Lung (tissue), 12 donors: ENCODE measurements around the gene GOLGA7B. TPM values are rescaled to one million over a fixed set of nuclear protein-coding genes. Genes with fewer than 3 reads are reported as not detected.
"Not testable (repeated sequence)": the region's sequence is repeated elsewhere in the genome, so short reads cannot be mapped to it uniquely, and the experiment has no call there.

Experiments used
- ATAC-seq: fragments of 200-7000 bp; cut with Tn5 transposase; one replicate; pipeline ENCODE4 v1.9.1; 2020; ENCODE audit warnings: moderate number of reproducible peaks; ENCODE audit not compliant: insufficient read depth, low FRiP score
- DNase-seq, 3 donors: peaks; one replicate each; pipeline ENCODE4 v3.0.0-alpha.2; 2013 to 2017
- H3K27ac ChIP-seq, 2 donors: one replicate each; pipeline ENCODE4 v1.5.1; 2013; ENCODE audit warnings: mild to moderate bottlenecking in 2 of 2, moderate library complexity in 2 of 2, control low read depth in 1 of 2, inconsistent platforms in 1 of 2, low read depth in 1 of 2, low read length in 1 of 2
- H3K27me3 ChIP-seq, 3 donors: one replicate each; pipeline ENCODE4 v1.5.1; 2013; ENCODE audit warnings: low read length in 2 of 3; ENCODE audit not compliant: control insufficient read depth in 3 of 3, insufficient read depth in 3 of 3
- H3K36me3 ChIP-seq, 4 donors: one replicate each; pipeline ENCODE4 v1.5.1; 2013; ENCODE audit warnings: low read length in 4 of 4, mild to moderate bottlenecking in 1 of 4, moderate library complexity in 1 of 4; ENCODE audit not compliant: control insufficient read depth in 4 of 4, insufficient read depth in 4 of 4
- H3K4me1 ChIP-seq, 5 donors: one replicate each; pipeline ENCODE4 v1.5.1; 2013; ENCODE audit warnings: low read length in 5 of 5, mild to moderate bottlenecking in 2 of 5, moderate library complexity in 1 of 5; ENCODE audit not compliant: control insufficient read depth in 5 of 5, insufficient read depth in 5 of 5
- H3K4me3 ChIP-seq: one replicate; pipeline ENCODE4 v1.5.1; 2013; ENCODE audit warnings: mild to moderate bottlenecking, control low read depth, moderate library complexity
- H3K9ac ChIP-seq, 2 donors: one replicate each; pipeline ENCODE4 v1.5.1; 2013; ENCODE audit warnings: low read length in 2 of 2, control low read depth in 1 of 2; ENCODE audit not compliant: insufficient read depth in 1 of 2
- H3K9me3 ChIP-seq, 4 donors: one replicate each; pipeline ENCODE4 v1.5.1; 2013; ENCODE audit warnings: low read length in 3 of 4, mild to moderate bottlenecking in 1 of 4, moderate library complexity in 1 of 4; ENCODE audit not compliant: control insufficient read depth in 4 of 4, insufficient read depth in 3 of 4
- whole genome bisulfite sequencing, 2 donors: extraction: QIAGEN DNeasy Blood & Tissue Kit; methylation state at CpG; one replicate each; pipeline ENCODE4 v1.1.7; 2013; 5-methylcytosine and 5-hydroxymethylcytosine counted together
- polyA plus RNA-seq, 2 donors: library from polyadenylated mRNA; stranded (reverse); fragments of 200-250 nt; gene quantifications; one replicate each; pipeline ENCODE4 v1.2.1, GENCODE V29; 2013
- total RNA-seq, 2 donors: library from RNA; depleted of rRNA in 1 of 2; stranded (reverse); fragments of >200 nt in 1 of 2; gene quantifications; one replicate each; pipeline ENCODE4 v1.2.1, GENCODE V29; 2014 to 2021
- TF ChIP-seq, protein P1 (sequence below): IDR thresholded peaks from 2 replicates; pipeline ENCODE4 v1.5.1; 2012; ENCODE audit warnings: mild to moderate bottlenecking; ENCODE audit errors: control extremely low read depth, extremely low read depth
- donor health status: control.
- donor health status: control.
- donor health status: Bipolar disorder and iron deficiency.
- donor health status: healthy.
- donor health status: DM: yes; HTN: yes; CAD: no.

GOLGA7B gene
- total and polyA plus RNA-seq, 4 donors, result 0.23 to 1.2 (median 0.74) TPM

GRCh38 chr10:97838091-97838490 is 11.6 kb upstream of the GOLGA7B start:
- Histone ChIP-seq H3K9ac (no peak overlapping the region), H3K36me3 (no peaks in the 10 kb centered on the region), H3K4me1 (peaks cover 0 to 6% (median 0%) of the 10 kb centered on the region in 5 donors), H3K27me3 (peaks cover 0 to 5% (median 2%) of the 10 kb centered on the region in 3 donors), H3K9me3 (no peaks in the 10 kb centered on the region), H3K4me3 (no peak overlapping the region), H3K27ac (no peak overlapping the region)
- TF ChIP-seq, protein P1, sequence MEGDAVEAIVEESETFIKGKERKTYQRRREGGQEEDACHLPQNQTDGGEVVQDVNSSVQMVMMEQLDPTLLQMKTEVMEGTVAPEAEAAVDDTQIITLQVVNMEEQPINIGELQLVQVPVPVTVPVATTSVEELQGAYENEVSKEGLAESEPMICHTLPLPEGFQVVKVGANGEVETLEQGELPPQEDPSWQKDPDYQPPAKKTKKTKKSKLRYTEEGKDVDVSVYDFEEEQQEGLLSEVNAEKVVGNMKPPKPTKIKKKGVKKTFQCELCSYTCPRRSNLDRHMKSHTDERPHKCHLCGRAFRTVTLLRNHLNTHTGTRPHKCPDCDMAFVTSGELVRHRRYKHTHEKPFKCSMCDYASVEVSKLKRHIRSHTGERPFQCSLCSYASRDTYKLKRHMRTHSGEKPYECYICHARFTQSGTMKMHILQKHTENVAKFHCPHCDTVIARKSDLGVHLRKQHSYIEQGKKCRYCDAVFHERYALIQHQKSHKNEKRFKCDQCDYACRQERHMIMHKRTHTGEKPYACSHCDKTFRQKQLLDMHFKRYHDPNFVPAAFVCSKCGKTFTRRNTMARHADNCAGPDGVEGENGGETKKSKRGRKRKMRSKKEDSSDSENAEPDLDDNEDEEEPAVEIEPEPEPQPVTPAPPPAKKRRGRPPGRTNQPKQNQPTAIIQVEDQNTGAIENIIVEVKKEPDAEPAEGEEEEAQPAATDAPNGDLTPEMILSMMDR, result no peak
- WGBS, 2 donors, result 92 to 95% methylated on average over 3 of the region's 3 CpGs
- ATAC-seq (no peak), DNase-seq (no peak)

GRCh38 chr10:97841166-97841565 is 8.5 kb upstream of the GOLGA7B start:
- not testable (repeated sequence) for H3K9me3 ChIP-seq, DNase-seq, H3K27me3 ChIP-seq, ATAC-seq, H3K36me3 ChIP-seq, H3K9ac ChIP-seq, H3K4me1 ChIP-seq, H3K4me3 ChIP-seq, H3K27ac ChIP-seq
- 94 to 96% methylated on average over 14 to 18 of the region's 22 CpGs for WGBS, 2 donors

DNA sequence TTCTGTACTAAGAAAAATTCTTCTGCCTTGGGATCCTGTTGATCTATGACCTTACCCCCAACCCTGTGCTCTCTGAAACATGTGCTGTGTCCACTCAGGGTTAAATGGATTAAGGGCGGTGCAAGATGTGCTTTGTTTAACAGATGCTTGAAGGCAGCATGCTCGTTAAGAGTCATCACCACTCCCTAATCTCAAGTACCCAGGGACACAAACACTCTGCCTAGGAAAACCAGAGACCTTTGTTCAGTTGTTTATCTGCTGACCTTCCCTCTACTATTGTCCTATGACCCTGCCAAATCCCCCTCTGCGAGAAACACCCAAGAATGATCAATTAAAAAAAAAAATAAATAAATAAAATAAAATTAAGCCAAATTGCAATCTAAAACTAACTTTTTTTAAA is 7.5 kb upstream of the GOLGA7B start:
- not testable (repeated sequence) for H3K36me3 ChIP-seq, H3K27me3 ChIP-seq, H3K4me1 ChIP-seq, H3K27ac ChIP-seq, H3K9ac ChIP-seq, H3K4me3 ChIP-seq, DNase-seq, H3K9me3 ChIP-seq, ATAC-seq
- 10 to 32% methylated on average over 1 of the region's 3 CpGs for WGBS, 2 donors

DNA sequence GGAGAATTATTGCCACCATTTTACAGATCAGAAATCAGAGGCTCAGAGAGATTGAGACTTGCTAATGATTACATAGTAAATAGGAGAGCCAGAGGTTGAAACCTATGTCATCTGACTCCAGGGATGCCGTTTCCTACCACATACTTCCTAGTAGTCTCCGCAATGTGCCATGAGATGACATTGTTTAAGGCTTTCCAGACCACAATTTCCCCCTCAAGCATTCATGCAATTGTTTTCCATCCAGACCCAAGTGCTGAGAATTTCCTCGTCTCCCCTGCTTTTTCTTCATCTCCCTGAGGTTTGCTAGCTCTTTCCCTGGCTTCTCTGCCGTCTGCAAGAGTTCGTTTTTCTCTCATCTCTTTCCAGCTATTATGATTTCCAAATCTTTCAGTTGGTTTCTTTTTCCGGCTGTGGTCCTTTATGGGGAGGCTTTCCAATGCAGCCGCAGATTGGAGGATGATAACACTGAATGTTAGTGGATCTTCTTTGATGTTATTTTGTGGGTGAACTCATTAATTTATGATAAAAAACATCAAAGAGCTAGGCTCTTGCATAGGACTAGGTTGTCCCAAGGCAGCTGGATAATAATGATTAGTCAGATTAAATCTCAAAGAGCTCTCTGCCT is 6.9 kb upstream of the GOLGA7B start:
- WGBS, 2 donors, result 24 to 48% methylated on average over 7 of the region's 7 CpGs
- Histone ChIP-seq H3K4me3 (no peak overlapping the region), H3K9ac (no peak overlapping the region), H3K36me3 (no peaks in the 10 kb centered on the region), H3K4me1 (peaks cover 0 to 2% (median 0%) of the 10 kb centered on the region in 5 donors), H3K9me3 (no peaks in the 10 kb centered on the region), H3K27ac (no peak overlapping the region), H3K27me3 (peaks cover 0 to 3% (median 3%) of the 10 kb centered on the region in 3 donors)
- ATAC-seq, result no peak
- TF ChIP-seq, protein P1, result no peak
- DNase-seq, result no peak
